ENCODE results near the gene CACNA1C. TPM values are rescaled to one million over a fixed set of nuclear protein-coding genes. Genes with fewer than 3 reads are reported as not detected.
"Not testable (repeated sequence)": the region's sequence is repeated elsewhere in the genome, so short reads cannot be mapped to it uniquely, and the experiment has no call there.

Gene CACNA1C
- polyA plus RNA-seq, 4 donors: 0.67 to 2.5 (median 2.0) TPM

DNA sequence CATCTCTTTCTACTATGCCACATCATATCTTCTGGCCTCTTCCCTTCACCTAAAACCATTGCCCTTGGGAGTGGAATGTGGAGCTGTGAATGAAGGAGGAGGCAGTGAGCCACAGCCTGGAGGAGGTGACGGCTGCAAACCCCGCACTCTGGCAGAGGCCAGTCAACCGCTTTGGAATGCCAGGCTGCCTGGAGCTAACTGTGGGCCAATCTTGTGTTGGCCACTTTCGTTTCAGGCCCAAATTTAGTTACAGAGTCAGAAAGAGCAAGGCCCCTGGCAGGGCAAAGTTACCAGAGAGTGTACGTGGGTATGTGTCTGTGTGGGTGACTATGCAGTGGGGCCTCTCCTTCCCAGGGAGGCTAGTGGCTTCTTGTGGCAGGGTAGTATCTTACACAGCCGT is 40.1 kb downstream of the CACNA1C start:
- Histone ChIP-seq H3K27ac (ENCODE audit: low read depth in 1 of 3, low read length in 2 of 3) (no peak overlapping the region), H3K4me1 (ENCODE audit: control insufficient read depth in 3 of 3, insufficient read depth in 2 of 3, low read depth in 1 of 3, low read length in 2 of 3) (peaks cover 0 to 4% (median 0%) of the 10 kb centered on the region in 3 donors), H3K4me3 (ENCODE audit: low read depth in 1 of 3, low read length in 3 of 3) (no peak overlapping the region), H3K36me3 (ENCODE audit: control insufficient read depth in 3 of 3, insufficient read depth in 2 of 3, low read depth in 1 of 3, low read length in 3 of 3) (no peaks in the 10 kb centered on the region), H3K9me3 (ENCODE audit: control insufficient read depth in 2 of 2, insufficient read depth in 1 of 2, low read depth in 1 of 2, low read length in 1 of 2) (no peaks in the 10 kb centered on the region), H3K27me3 (ENCODE audit: control insufficient read depth in 3 of 3, insufficient read depth in 3 of 3, low read length in 3 of 3) (no peaks in the 10 kb centered on the region)
- FAIRE-seq (no peak), DNase-seq (no peak)
- 78 to 92% (median 82%) methylated on average over 6 of the region's 6 CpGs for WGBS, 3 donors

DNA sequence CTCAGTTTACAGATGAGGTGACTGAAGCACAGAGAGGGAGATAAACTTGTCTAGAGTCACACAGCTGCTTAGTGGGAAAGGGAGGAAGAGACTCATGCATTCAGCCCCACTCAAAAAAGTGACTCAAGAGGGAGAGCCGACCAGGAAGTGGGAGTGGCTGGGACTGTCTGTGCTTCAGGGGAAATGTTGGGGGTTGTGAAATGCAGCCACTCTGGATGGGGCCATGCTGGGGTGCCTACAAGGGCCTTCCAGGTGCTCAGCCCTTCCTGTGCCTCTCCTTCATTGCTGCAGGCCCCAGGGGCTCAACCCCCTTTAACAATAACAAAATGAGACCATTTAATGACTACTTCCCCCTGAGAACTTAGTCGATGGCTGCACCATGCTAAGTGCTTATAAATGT is 41.8 kb downstream of the CACNA1C start:
- FAIRE-seq: no peak
- no peak for DNase-seq

DNA sequence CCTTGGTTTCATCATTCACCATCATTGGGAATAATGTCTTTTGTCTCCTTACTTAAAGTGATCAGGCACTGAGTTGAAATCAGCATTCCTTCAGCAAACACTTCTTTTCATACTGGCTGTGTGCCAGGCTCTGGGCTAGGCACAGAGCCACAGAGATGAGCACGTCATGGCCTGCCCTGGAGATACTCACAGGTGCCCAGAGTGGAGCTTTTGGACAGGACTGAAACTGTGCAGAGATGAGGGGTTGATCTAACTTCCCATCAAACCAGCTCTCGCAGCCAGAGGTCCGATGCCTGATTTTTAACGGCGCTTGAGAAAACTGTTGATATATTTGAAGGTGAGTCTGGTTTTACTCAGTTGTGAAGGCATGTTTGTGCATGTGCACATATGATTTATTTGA is 43.1 kb downstream of the CACNA1C start:
- DNase-seq (no peak), FAIRE-seq (no peak)
- no peak overlapping the region for H3K27ac ChIP-seq (ENCODE audit: low read depth in 1 of 3, low read length in 2 of 3)
- peaks cover 0 to 4% (median 0%) of the 10 kb centered on the region in 3 donors for H3K4me1 ChIP-seq (ENCODE audit: control insufficient read depth in 3 of 3, insufficient read depth in 2 of 3, low read depth in 1 of 3, low read length in 2 of 3)
- H3K36me3 ChIP-seq (ENCODE audit: control insufficient read depth in 3 of 3, insufficient read depth in 2 of 3, low read depth in 1 of 3, low read length in 3 of 3): no peaks in the 10 kb centered on the region
- 82 to 86% (median 83%) methylated on average over 5 of the region's 5 CpGs for WGBS, 3 donors
- H3K4me3 ChIP-seq (ENCODE audit: low read depth in 1 of 3, low read length in 3 of 3): no peak overlapping the region
- H3K27me3 ChIP-seq (ENCODE audit: control insufficient read depth in 3 of 3, insufficient read depth in 3 of 3, low read length in 3 of 3): no peaks in the 10 kb centered on the region
- H3K9me3 ChIP-seq (ENCODE audit: control insufficient read depth in 2 of 2, insufficient read depth in 1 of 2, low read depth in 1 of 2, low read length in 1 of 2): no peaks in the 10 kb centered on the region

More for the DNA sequence above, 41.8 kb downstream of the CACNA1C start:
- H3K27me3 ChIP-seq (ENCODE audit: control insufficient read depth in 3 of 3, insufficient read depth in 3 of 3, low read length in 3 of 3): no peaks in the 10 kb centered on the region
- H3K36me3 ChIP-seq (ENCODE audit: control insufficient read depth in 3 of 3, insufficient read depth in 2 of 3, low read depth in 1 of 3, low read length in 3 of 3): no peaks in the 10 kb centered on the region
- no peak overlapping the region for H3K4me3 ChIP-seq (ENCODE audit: low read depth in 1 of 3, low read length in 3 of 3)
- WGBS, 3 donors: 23 to 25% (median 24%) methylated on average over 2 of the region's 2 CpGs
- H3K27ac ChIP-seq (ENCODE audit: low read depth in 1 of 3, low read length in 2 of 3): no peak overlapping the region
- H3K4me1 ChIP-seq (ENCODE audit: control insufficient read depth in 3 of 3, insufficient read depth in 2 of 3, low read depth in 1 of 3, low read length in 2 of 3): peaks cover 0 to 4% (median 0%) of the 10 kb centered on the region in 3 donors
- no peaks in the 10 kb centered on the region for H3K9me3 ChIP-seq (ENCODE audit: control insufficient read depth in 2 of 2, insufficient read depth in 1 of 2, low read depth in 1 of 2, low read length in 1 of 2)

DNA sequence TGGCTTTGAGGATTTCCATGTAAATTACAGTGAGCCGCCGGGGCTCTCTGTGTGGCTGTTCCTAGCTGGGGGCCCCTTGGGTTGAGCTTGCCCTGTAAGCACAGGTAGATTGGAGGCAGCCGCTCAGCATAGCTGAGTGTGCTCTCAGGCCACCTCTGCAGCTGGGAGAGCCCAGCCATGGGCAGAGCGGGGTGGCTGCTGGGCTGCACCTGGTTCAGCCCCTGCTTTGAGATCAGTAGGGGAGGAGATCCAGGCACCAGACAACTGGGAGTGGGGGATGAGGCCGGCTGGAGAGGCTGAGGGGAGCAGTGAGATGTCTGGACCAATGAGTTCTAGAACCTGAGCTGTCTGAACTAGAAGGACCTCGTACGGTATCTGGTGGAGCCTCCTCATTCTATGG is 44.8 kb downstream of the CACNA1C start:
- no peak for DNase-seq
- Histone ChIP-seq H3K4me3 (ENCODE audit: low read depth in 1 of 3, low read length in 3 of 3) (no peak overlapping the region), H3K27me3 (ENCODE audit: control insufficient read depth in 3 of 3, insufficient read depth in 3 of 3, low read length in 3 of 3) (peaks cover 0 to 2% (median 0%) of the 10 kb centered on the region in 3 donors), H3K27ac (ENCODE audit: low read depth in 1 of 3, low read length in 2 of 3) (no peak overlapping the region), H3K36me3 (ENCODE audit: control insufficient read depth in 3 of 3, insufficient read depth in 2 of 3, low read depth in 1 of 3, low read length in 3 of 3) (no peaks in the 10 kb centered on the region), H3K9me3 (ENCODE audit: control insufficient read depth in 2 of 2, insufficient read depth in 1 of 2, low read depth in 1 of 2, low read length in 1 of 2) (no peaks in the 10 kb centered on the region), H3K4me1 (ENCODE audit: control insufficient read depth in 3 of 3, insufficient read depth in 2 of 3, low read depth in 1 of 3, low read length in 2 of 3) (peaks cover 0 to 4% (median 0%) of the 10 kb centered on the region in 3 donors)
- 82 to 89% (median 84%) methylated on average over 7 of the region's 7 CpGs for WGBS, 3 donors
- FAIRE-seq: no peak

DNA sequence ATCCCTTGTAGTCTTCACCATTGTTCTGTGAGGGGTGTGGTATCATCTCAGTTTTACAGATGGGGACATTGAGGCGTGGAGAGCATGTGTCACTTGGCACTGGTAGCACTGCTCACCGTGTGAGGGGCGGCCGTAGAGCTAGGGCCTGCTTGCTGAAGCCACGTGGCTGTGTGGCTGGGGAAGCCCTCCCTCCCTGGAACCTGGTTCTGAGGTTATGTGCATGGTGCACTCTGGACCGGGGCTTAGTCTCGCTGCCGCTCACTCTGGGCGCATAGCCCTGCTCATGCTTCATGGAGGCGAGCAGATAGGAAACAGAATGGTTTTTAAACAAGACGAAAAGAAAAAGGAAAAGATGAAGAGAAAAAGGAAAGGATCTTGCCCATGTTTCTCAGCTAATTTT is 46.1 kb downstream of the CACNA1C start:
- H3K36me3 ChIP-seq (ENCODE audit: control insufficient read depth in 3 of 3, insufficient read depth in 2 of 3, low read depth in 1 of 3, low read length in 3 of 3): no peaks in the 10 kb centered on the region
- H3K4me1 ChIP-seq (ENCODE audit: control insufficient read depth in 3 of 3, insufficient read depth in 2 of 3, low read depth in 1 of 3, low read length in 2 of 3): peaks cover 0 to 4% (median 0%) of the 10 kb centered on the region in 3 donors
- WGBS, 3 donors: 82 to 87% (median 83%) methylated on average over 11 of the region's 11 CpGs
- no peak for DNase-seq
- H3K4me3 ChIP-seq (ENCODE audit: low read depth in 1 of 3, low read length in 3 of 3): no peak overlapping the region
- H3K9me3 ChIP-seq (ENCODE audit: control insufficient read depth in 2 of 2, insufficient read depth in 1 of 2, low read depth in 1 of 2, low read length in 1 of 2): no peaks in the 10 kb centered on the region
- peaks cover 0 to 2% (median 0%) of the 10 kb centered on the region in 3 donors for H3K27me3 ChIP-seq (ENCODE audit: control insufficient read depth in 3 of 3, insufficient read depth in 3 of 3, low read length in 3 of 3)
- no peak overlapping the region for H3K27ac ChIP-seq (ENCODE audit: low read depth in 1 of 3, low read length in 2 of 3)
- no peak for FAIRE-seq

GRCh38 chr12:2099595-2099994 is 46.8 kb downstream of the CACNA1C start:
- Histone ChIP-seq H3K4me1 (ENCODE audit: control insufficient read depth in 3 of 3, insufficient read depth in 2 of 3, low read depth in 1 of 3, low read length in 2 of 3) (peaks cover 0 to 2% (median 0%) of the 10 kb centered on the region in 3 donors), H3K9me3 (ENCODE audit: control insufficient read depth in 2 of 2, insufficient read depth in 1 of 2, low read depth in 1 of 2, low read length in 1 of 2) (no peaks in the 10 kb centered on the region), H3K27me3 (ENCODE audit: control insufficient read depth in 3 of 3, insufficient read depth in 3 of 3, low read length in 3 of 3) (peaks cover 0 to 2% (median 0%) of the 10 kb centered on the region in 3 donors), H3K4me3 (ENCODE audit: low read depth in 1 of 3, low read length in 3 of 3) (no peak overlapping the region), H3K27ac (ENCODE audit: low read depth in 1 of 3, low read length in 2 of 3) (no peak overlapping the region), H3K36me3 (ENCODE audit: control insufficient read depth in 3 of 3, insufficient read depth in 2 of 3, low read depth in 1 of 3, low read length in 3 of 3) (no peaks in the 10 kb centered on the region)
- FAIRE-seq (no peak), DNase-seq (no peak)
- WGBS, 3 donors: 72 to 85% (median 80%) methylated on average over 4 of the region's 4 CpGs

GRCh38 chr12:2101359-2101758 is 48.6 kb downstream of the CACNA1C start:
- H3K36me3 ChIP-seq (ENCODE audit: control insufficient read depth in 3 of 3, insufficient read depth in 2 of 3, low read depth in 1 of 3, low read length in 3 of 3): no peaks in the 10 kb centered on the region
- 41 to 72% (median 68%) methylated on average over 16 of the region's 16 CpGs for WGBS, 3 donors
- H3K27me3 ChIP-seq (ENCODE audit: control insufficient read depth in 3 of 3, insufficient read depth in 3 of 3, low read length in 3 of 3): peaks cover 0 to 2% (median 0%) of the 10 kb centered on the region in 3 donors
- H3K4me3 ChIP-seq (ENCODE audit: low read depth in 1 of 3, low read length in 3 of 3): no peak overlapping the region
- H3K4me1 ChIP-seq (ENCODE audit: control insufficient read depth in 3 of 3, insufficient read depth in 2 of 3, low read depth in 1 of 3, low read length in 2 of 3): no peaks in the 10 kb centered on the region
- no peak for DNase-seq
- FAIRE-seq: no peak
- no peak overlapping the region for H3K27ac ChIP-seq (ENCODE audit: low read depth in 1 of 3, low read length in 2 of 3)
- H3K9me3 ChIP-seq (ENCODE audit: control insufficient read depth in 2 of 2, insufficient read depth in 1 of 2, low read depth in 1 of 2, low read length in 1 of 2): no peaks in the 10 kb centered on the region

DNA sequence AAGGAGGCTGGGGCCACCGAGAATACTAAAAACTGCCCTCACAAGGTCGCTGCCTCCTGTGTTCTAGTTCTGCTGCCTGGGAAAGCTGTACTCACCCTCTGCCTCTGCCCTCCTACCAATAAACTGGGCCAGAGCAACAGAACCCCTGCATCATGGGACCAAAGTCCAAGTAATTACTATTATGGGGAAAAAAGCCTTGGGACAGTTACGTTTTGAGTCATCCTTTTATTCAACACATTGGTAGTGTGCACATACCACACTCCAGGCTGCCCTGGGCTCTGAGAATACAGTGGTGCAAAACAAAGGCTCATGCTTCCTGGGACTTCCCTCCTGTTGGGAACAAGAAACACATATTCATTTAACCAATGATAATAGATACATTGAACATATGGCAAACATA is 49.0 kb downstream of the CACNA1C start:
- FAIRE-seq: no peak
- H3K36me3 ChIP-seq (ENCODE audit: control insufficient read depth in 3 of 3, insufficient read depth in 2 of 3, low read depth in 1 of 3, low read length in 3 of 3): no peaks in the 10 kb centered on the region
- H3K27ac ChIP-seq (ENCODE audit: low read depth in 1 of 3, low read length in 2 of 3): no peak overlapping the region
- peaks cover 0 to 2% (median 0%) of the 10 kb centered on the region in 3 donors for H3K27me3 ChIP-seq (ENCODE audit: control insufficient read depth in 3 of 3, insufficient read depth in 3 of 3, low read length in 3 of 3)
- DNase-seq: peak in 1 of 2 donors; percentile 40
- WGBS, 3 donors: 17 to 39% (median 27%) methylated on average over 3 of the region's 3 CpGs
- no peak overlapping the region for H3K4me3 ChIP-seq (ENCODE audit: low read depth in 1 of 3, low read length in 3 of 3)
- H3K4me1 ChIP-seq (ENCODE audit: control insufficient read depth in 3 of 3, insufficient read depth in 2 of 3, low read depth in 1 of 3, low read length in 2 of 3): no peaks in the 10 kb centered on the region
- H3K9me3 ChIP-seq (ENCODE audit: control insufficient read depth in 2 of 2, insufficient read depth in 1 of 2, low read depth in 1 of 2, low read length in 1 of 2): no peaks in the 10 kb centered on the region

DNA sequence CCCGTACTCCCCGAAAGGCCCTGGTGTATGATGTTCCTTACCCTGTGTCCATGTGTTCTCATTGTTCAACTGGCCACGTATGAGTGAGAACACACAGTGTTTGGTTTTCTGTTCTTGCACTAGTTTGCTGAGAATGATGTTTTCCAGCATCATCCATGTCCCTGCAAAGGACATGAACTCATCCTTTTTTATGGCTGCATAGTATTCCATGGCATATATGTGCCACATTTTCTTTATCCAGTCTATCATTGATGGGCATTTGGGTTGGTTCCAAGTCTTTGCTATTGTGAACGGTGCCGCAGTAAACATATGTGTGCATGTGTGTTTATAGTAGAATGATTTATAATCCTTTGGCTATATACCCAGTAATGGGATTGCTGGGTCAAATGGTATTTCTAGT is 49.9 kb downstream of the CACNA1C start:
- not testable (repeated sequence) for H3K36me3 ChIP-seq (ENCODE audit: control insufficient read depth in 3 of 3, insufficient read depth in 2 of 3, low read depth in 1 of 3, low read length in 3 of 3)
- 76 to 90% (median 87%) methylated on average over 5 of the region's 5 CpGs for WGBS, 3 donors

More for the DNA sequence above, 49.9 kb downstream of the CACNA1C start:
- not testable (repeated sequence) for H3K4me1 ChIP-seq (ENCODE audit: control insufficient read depth in 3 of 3, insufficient read depth in 2 of 3, low read depth in 1 of 3, low read length in 2 of 3); H3K27me3 ChIP-seq (ENCODE audit: control insufficient read depth in 3 of 3, insufficient read depth in 3 of 3, low read length in 3 of 3); FAIRE-seq; H3K4me3 ChIP-seq (ENCODE audit: low read depth in 1 of 3, low read length in 3 of 3); H3K9me3 ChIP-seq (ENCODE audit: control insufficient read depth in 2 of 2, insufficient read depth in 1 of 2, low read depth in 1 of 2, low read length in 1 of 2); DNase-seq; H3K27ac ChIP-seq (ENCODE audit: low read depth in 1 of 3, low read length in 2 of 3)
